ENCODE measurements around the gene KANK4. TPM values are rescaled to one million over a fixed set of nuclear protein-coding genes. Genes with fewer than 3 reads are reported as not detected.

The KANK4 gene
- total and polyA plus RNA-seq, 2 of the 8 experiments (the other 6 are each of a cell fraction or from before 2014, with no cell fraction given): 0.22 to 0.26 TPM

DNA sequence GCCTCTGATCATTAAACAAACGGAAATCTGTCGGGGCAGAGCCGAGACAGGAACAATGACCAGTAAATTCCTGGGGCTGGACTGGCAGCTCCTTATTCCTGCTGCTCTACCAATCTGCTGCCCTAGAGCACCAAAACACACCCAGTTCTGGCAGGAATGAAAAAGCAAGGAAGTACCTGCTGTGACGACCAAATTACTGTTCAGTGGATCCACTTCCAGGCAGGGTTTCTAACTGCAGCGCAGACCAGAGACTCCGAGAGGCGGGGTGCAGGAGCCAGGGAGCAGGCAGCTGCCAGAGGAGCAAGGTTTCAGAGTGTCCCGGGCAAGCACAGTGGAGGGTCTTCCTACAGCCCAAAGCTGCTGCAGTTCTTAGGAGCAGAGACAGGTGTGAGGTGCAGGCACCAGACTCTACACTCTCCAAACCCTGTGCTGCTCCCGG, 32.4 kb downstream of the KANK4 start (continued):
- no peak for TF ChIP-seq CTBP2 (IDR thresholded peaks at IDR 0.05; ENCODE audit: borderline replicate concordance, insufficient read depth, insufficient read length, low read length)

All from H1 (cell line).